ENCODE measurements around the gene CEP128. TPM values are rescaled to one million over a fixed set of nuclear protein-coding genes. Genes with fewer than 3 reads are reported as not detected.

CEP128 gene
- polyA plus RNA-seq, 6 donors from 2014 or later, result 1.5 to 5.1 (median 2.7) TPM

DNA sequence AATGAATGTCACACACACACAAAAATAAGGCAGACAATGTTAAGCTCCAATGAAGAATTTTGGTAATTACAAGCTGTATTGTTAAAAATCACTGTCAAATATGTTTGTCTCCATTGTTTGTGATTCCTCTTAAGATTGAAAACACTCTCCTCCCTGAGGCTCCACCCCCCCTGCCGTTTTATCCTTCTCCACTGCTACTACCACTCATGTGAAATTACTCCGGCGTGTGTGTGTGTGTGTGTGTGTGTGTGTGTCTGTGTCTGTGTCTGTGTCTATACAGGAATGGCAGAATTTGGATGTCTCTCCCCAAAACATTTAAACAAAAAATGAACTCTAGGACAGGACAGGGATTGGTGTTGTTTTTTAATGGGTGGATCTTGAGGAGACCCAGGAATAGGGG is 365.1 kb downstream of the CEP128 start:
- Mint-ChIP-seq H3K9me3 (no peaks in the 10 kb centered on the region), H3K36me3 (no peaks in the 10 kb centered on the region), H3K27me3 (no peaks in the 10 kb centered on the region), H3K4me1 (no peaks in the 10 kb centered on the region), H3K27ac (no peak overlapping the region), H3K4me3 (no peak overlapping the region)
- DNase-seq, result no peak
- no peak for ATAC-seq (ENCODE audit: low read depth in 2 of 2)

DNA sequence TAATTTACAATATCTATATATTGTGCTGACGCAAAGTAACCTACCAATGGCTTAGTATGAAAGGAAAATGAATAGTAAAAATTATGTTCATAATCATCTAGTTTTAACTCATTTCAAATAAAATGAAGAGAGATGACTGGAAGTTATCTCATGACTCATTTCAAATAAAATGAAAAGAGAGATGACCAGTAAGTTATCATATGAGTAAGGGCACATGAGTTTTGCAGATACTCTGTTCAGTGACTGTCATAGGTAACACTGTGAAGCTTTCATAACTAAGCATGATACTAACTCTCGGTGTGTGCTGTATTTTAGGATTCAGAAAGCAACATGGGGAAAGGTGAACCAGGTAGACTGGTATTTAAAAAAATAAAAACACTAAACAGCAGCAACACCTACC is 365.8 kb downstream of the CEP128 start:
- Mint-ChIP-seq H3K36me3 (no peaks in the 10 kb centered on the region), H3K27me3 (no peaks in the 10 kb centered on the region), H3K4me1 (no peaks in the 10 kb centered on the region), H3K27ac (no peak overlapping the region), H3K9me3 (no peaks in the 10 kb centered on the region), H3K4me3 (no peak overlapping the region)
- ATAC-seq (ENCODE audit: low read depth in 2 of 2), result no peak
- DNase-seq, result no peak

GRCh38 chr14:80572666-80573065 is 368.9 kb downstream of the CEP128 start:
- ATAC-seq (ENCODE audit: low read depth in 2 of 2) (no peak), DNase-seq (no peak)
- Mint-ChIP-seq H3K27me3 (no peaks in the 10 kb centered on the region), H3K4me1 (no peaks in the 10 kb centered on the region), H3K27ac (no peak overlapping the region), H3K9me3 (no peaks in the 10 kb centered on the region), H3K36me3 (no peaks in the 10 kb centered on the region), H3K4me3 (no peak overlapping the region)

- H3K36me3 Mint-ChIP-seq, result no peaks in the 10 kb centered on the region
- no peak overlapping the region for H3K4me3 Mint-ChIP-seq
- no peaks in the 10 kb centered on the region for H3K27me3 Mint-ChIP-seq
- H3K9me3 Mint-ChIP-seq, result no peaks in the 10 kb centered on the region
- no peak for DNase-seq
- no peak overlapping the region for H3K27ac Mint-ChIP-seq
- no peak for ATAC-seq (ENCODE audit: low read depth in 2 of 2)
- no peaks in the 10 kb centered on the region for H3K4me1 Mint-ChIP-seq
Observed at GRCh38 chr14:80570930-80571298, 370.6 kb downstream of the CEP128 start.

DNA sequence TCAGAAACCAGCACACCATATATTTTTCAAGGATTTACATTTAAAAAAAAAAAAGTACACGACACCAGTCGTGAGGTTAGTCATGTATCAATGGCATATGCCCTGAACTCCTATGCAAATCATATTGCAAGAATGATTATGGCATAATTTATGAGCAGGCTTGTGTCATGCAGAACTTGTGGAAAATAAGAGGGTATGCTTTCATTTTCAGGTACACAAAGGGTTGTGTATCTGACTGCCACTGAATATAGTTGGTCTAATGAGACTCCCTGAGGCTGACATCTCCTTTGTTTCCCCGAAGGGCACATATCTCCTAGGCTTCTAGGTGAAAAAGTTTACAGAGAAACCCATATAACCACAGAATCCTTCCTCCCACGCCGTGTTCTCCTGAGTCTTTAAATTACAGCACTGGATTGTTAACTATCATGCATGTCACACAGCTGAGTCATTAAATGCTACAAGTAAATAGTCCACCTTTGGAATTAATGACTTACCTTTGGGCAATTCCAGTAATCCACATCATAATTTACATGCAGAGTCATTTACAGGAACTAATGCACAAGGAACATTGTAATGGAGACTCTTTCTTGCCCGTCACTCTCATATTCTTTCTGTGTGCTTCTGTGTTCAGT is 373.5 kb downstream of the CEP128 start:
- Mint-ChIP-seq H3K9me3 (no peaks in the 10 kb centered on the region), H3K4me1 (no peaks in the 10 kb centered on the region), H3K27ac (no peak overlapping the region), H3K4me3 (no peak overlapping the region), H3K36me3 (no peaks in the 10 kb centered on the region), H3K27me3 (no peaks in the 10 kb centered on the region)
- ATAC-seq (ENCODE audit: low read depth in 2 of 2) (no peak), DNase-seq (no peak)

- no peaks in the 10 kb centered on the region for H3K27me3 Mint-ChIP-seq
- no peaks in the 10 kb centered on the region for H3K36me3 Mint-ChIP-seq
- ATAC-seq (ENCODE audit: low read depth in 2 of 2) (no peak), DNase-seq (no peak)
- H3K27ac Mint-ChIP-seq, result no peak overlapping the region
- H3K4me1 Mint-ChIP-seq, result no peaks in the 10 kb centered on the region
- no peak overlapping the region for H3K4me3 Mint-ChIP-seq
- H3K9me3 Mint-ChIP-seq, result no peaks in the 10 kb centered on the region
Observed at GRCh38 chr14:80565001-80565400, 376.5 kb downstream of the CEP128 start.

DNA sequence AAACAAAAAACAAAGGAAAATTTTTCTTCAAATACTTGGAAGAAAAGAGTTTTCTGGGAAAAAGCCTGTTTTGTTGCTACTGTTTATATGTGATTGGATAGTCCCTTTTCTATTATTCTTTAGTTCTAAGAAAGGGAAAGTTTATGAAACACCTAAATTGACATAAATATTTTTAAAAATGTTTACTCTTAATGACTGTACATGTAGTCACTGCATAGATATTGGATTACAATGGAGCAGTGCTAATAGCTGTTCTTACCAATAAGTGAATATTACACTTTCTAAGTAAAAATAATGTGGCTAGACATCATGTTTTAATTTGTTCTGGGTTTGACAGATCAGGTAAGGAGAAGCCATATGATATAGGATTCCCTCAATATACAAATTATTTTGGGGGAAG is 377.5 kb downstream of the CEP128 start:
- Mint-ChIP-seq H3K36me3 (no peaks in the 10 kb centered on the region), H3K4me1 (no peaks in the 10 kb centered on the region), H3K27ac (no peak overlapping the region), H3K9me3 (no peaks in the 10 kb centered on the region), H3K4me3 (no peak overlapping the region), H3K27me3 (no peaks in the 10 kb centered on the region)
- ATAC-seq (ENCODE audit: low read depth in 2 of 2) (no peak), DNase-seq (no peak)

GRCh38 chr14:80560800-80561657 is 380.5 kb downstream of the CEP128 start:
- no peak for ATAC-seq (ENCODE audit: low read depth in 2 of 2)
- DNase-seq, result no peak
- Mint-ChIP-seq H3K4me1 (no peaks in the 10 kb centered on the region), H3K27me3 (no peaks in the 10 kb centered on the region), H3K27ac (no peak overlapping the region), H3K36me3 (no peaks in the 10 kb centered on the region), H3K9me3 (no peaks in the 10 kb centered on the region), H3K4me3 (no peak overlapping the region)

- ATAC-seq (ENCODE audit: low read depth in 2 of 2), result no peak
Observed at GRCh38 chr14:80554139-80554538, 387.4 kb downstream of the CEP128 start.

GRCh38 chr14:80549141-80549540 is 392.4 kb downstream of the CEP128 start:
- H3K4me3 Mint-ChIP-seq, result no peak overlapping the region
- H3K27me3 Mint-ChIP-seq, result no peaks in the 10 kb centered on the region

More at GRCh38 chr14:80554139-80554538, 387.4 kb downstream of the CEP128 start:
- no peak for DNase-seq
- Mint-ChIP-seq H3K27ac (no peak overlapping the region), H3K9me3 (peaks cover 0 to 3% (median 0%) of the 10 kb centered on the region in 7 donors), H3K27me3 (no peaks in the 10 kb centered on the region), H3K4me3 (no peak overlapping the region), H3K36me3 (no peaks in the 10 kb centered on the region), H3K4me1 (no peaks in the 10 kb centered on the region)

GRCh38 chr14:80545935-80546854 is 395.3 kb downstream of the CEP128 start:
- DNase-seq, result no peak
- no peak overlapping the region for H3K27ac Mint-ChIP-seq

More at GRCh38 chr14:80549141-80549540, 392.4 kb downstream of the CEP128 start:
- Mint-ChIP-seq H3K36me3 (no peaks in the 10 kb centered on the region), H3K27ac (no peak overlapping the region), H3K9me3 (peaks cover 0 to 3% (median 0%) of the 10 kb centered on the region in 7 donors), H3K4me1 (no peaks in the 10 kb centered on the region)
- DNase-seq, result no peak
- no peak for ATAC-seq (ENCODE audit: low read depth in 2 of 2)

GRCh38 chr14:80544366-80544765 is 397.2 kb downstream of the CEP128 start:
- H3K36me3 Mint-ChIP-seq, result peaks cover 0 to 1% of the 10 kb centered on the region in 2 donors
- H3K27me3 Mint-ChIP-seq, result no peaks in the 10 kb centered on the region
- ATAC-seq (ENCODE audit: low read depth in 2 of 2) (no peak), DNase-seq (no peak)
- H3K4me3 Mint-ChIP-seq, result no peak overlapping the region
- no peak overlapping the region for H3K27ac Mint-ChIP-seq
- no peaks in the 10 kb centered on the region for H3K4me1 Mint-ChIP-seq
- peaks cover 6 to 22% (median 10%) of the 10 kb centered on the region in 7 donors for H3K9me3 Mint-ChIP-seq

More at GRCh38 chr14:80545935-80546854, 395.3 kb downstream of the CEP128 start:
- Mint-ChIP-seq H3K4me3 (no peak overlapping the region), H3K4me1 (no peaks in the 10 kb centered on the region), H3K27me3 (no peaks in the 10 kb centered on the region), H3K9me3 (peaks cover 0 to 5% (median 0%) of the 10 kb centered on the region in 7 donors), H3K36me3 (no peaks in the 10 kb centered on the region)
- no peak for ATAC-seq (ENCODE audit: low read depth in 2 of 2)

GRCh38 chr14:80543211-80543610 is 398.3 kb downstream of the CEP128 start:
- no peak for ATAC-seq (ENCODE audit: low read depth in 2 of 2)
- Mint-ChIP-seq H3K27me3 (no peaks in the 10 kb centered on the region), H3K36me3 (peaks cover 0 to 9% of the 10 kb centered on the region in 2 donors), H3K9me3 (peaks cover 10 to 28% (median 16%) of the 10 kb centered on the region in 7 donors), H3K27ac (no peak overlapping the region), H3K4me3 (no peak overlapping the region), H3K4me1 (no peaks in the 10 kb centered on the region)
- no peak for DNase-seq
